ENCODE measurements around the gene ID1.

Gene ID1, protein sequence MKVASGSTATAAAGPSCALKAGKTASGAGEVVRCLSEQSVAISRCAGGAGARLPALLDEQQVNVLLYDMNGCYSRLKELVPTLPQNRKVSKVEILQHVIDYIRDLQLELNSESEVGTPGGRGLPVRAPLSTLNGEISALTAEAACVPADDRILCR

DNA sequence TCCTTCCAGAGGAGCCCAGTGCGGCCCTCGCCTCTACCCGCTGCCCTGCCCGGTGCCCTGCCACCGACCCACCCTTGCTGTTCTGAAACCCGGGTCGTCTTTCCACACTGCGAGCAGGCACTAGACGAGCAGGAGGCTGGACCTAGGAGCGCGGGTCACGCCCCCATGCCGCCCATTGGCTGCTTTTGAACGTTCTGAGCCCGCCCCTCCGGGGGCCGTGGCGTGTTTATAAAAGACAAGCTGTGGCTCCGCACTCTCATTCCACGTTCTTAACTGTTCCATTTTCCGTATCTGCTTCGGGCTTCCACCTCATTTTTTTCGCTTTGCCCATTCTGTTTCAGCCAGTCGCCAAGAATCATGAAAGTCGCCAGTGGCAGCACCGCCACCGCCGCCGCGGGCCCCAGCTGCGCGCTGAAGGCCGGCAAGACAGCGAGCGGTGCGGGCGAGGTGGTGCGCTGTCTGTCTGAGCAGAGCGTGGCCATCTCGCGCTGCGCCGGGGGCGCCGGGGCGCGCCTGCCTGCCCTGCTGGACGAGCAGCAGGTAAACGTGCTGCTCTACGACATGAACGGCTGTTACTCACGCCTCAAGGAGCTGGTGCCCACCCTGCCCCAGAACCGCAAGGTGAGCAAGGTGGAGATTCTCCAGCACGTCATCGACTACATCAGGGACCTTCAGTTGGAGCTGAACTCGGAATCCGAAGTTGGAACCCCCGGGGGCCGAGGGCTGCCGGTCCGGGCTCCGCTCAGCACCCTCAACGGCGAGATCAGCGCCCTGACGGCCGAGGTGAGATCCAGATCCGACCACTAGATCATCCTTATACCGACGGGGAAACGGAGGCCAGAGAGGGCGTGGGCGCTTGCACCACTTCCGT is at the start of gene ID1:
TSS of gene ID1 (plus strand) at position 259 of the 871 bp plus-strand sequence. CDS start at position 358, 99 bp downstream.
- DNase-seq (ENCODE audit: low spot score) = peak; percentile 98

DNA sequence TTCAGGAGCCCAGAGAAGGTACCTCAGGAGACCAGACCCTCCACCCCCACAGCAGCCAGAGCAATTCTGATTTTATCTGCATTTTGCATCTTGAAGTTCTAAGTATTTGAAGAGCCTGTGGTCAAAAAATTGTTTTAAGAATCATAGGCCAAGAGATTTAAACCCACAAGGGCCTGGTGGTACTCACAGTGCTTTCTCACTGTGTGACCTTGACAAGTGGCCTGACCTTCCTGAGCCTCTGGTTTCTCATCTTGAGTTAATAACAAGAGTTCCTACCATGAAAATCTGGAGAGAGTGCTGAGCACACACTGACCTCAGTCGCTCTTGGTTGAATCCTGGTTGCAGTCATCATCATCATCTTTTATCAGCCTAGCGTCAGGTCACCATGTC is 45.4 kb upstream of the ID1 start:
- DNase-seq (ENCODE audit: low spot score) = no peak

DNA sequence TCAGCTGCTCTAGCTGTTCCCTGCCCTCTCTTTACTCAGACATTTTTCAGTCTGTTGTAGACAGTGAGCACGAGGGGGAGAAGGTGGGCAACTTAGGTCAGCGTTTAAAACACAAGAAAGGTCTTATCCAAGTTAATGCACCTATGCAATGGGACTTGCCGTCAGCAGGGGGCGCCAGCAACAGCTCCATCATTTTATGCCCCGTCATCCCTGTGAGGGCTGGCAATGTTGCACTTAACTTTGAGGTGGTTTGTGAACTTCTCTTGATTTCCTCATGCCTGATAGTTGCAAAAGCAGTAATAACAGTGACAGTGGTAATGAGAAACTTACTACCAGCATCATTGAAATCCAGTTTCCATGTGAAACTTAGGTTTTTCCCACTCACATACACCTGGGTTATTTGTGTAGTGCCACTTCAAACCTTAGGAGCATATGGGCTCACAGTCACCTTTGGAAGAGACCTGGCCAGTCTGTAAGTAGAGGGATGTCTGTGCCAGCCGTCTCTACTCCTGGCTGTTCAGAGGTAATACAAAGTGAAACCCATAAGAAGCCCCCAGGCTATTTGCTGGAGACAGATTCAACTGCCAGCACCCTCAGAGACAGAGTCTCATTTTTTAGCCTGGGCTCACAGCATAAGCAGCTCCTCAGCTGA is 44.9 kb upstream of the ID1 start:
- DNase-seq (ENCODE audit: low spot score) = peak; percentile 64

DNA sequence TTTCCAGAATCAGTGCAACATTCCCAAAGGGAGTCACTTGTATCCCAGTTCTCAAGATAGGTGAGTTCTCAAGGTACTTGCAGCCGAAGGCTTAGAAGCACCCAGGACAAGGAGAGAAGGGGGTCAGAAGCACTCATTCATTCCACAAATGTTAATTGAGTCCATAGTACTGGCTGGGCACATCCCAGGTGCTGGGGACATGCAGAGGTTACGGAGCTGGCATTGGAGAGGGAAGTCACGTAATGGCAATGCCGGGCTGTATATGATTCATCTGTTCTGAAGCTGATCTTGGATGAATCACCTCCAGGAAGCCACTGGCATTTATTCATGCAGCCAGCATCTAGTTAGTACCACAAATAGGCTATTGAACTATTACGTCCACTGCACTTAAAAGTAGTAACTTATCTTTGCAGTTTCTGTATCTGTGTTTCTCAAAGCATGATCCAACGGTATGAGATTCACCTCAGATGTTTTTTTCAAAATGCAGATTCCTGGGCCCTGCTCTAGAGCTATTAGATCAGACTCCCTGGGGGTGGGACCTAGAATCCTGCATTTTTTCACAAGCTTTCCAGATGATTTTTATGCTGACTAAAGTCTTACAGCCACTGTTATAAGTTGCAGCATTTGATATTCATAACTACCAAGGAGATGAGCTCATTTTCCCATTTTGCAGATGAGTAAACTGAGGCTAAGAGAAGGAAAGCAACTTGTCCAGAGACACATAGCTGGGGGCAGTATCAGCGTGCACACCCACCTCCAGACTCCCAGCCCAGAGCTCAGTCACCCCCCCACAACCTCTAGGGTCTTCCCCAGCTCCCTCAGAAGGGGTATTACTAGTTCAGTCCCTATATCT is 44.1 kb upstream of the ID1 start:
- DNase-seq (ENCODE audit: low spot score) = no peak

DNA sequence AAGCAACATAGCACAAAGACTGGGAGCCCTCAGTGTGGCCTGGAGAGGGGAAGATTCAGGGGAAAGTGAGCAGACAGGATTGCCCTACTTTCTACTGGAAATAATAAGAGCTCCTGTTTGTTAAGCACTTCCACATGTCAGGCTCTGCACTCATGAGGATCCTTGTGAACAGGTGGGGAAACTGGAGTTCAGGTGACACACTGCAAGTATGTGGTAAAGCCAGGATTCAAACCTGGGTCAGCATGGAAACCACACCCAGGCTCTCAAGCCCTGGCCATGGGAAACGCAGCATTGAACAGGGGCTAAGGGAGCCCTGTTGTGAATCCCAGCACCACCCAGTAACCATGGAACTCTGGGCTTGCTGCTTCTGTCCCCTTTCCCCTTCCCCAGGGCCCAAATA is 42.8 kb upstream of the ID1 start:
- DNase-seq (ENCODE audit: low spot score) = no peak

DNA sequence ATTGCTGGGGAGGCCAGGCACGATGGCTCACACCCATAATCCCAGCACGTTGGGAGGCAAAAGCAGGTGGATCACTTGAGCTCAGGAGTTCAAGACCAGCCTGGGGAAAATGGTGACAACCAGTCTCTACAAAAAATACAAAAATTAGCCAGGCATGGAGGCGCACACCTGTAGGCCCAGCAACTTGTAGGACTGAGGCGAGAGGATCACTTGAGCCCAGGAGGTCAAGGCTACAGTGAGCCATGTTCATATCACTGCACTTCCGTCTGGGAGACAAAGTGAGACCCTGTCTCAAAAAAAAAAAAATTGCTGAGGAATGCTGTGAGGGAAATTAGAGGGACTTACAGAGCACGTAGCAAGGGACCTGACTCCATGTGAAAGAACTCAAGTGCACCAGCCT is 40.8 kb upstream of the ID1 start:
- no peak for DNase-seq (ENCODE audit: low spot score)

DNA sequence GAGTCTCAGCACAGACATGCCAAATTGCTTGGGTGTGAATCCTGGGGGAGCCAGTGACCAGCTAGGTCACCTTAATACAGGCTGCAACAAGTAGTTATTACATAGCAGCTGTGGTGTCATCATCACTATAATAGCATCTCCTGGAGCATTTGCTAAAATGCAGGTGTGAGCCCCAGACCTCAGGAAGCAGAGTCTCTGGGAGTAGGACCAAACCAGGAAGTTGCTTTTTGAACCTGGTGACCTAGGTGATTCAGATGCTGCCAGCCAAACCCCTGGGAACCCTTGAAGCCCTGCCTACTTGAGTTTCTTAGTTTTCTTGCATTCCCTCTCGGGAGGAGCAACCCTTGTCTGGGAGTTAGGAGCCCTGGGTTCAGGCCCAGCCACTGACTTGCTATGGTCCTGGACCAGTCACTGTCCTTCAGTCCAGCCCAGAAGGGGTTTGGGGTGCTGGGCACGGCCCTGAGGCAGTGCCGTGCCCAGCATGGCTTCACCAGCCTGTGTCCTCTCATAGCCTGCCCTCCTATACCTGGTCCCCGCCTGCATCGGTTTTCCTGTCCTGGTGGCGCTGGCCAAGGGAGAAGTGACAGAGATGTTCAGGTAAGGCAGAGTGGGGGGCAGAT is 39.3 kb upstream of the ID1 start:
- DNase-seq (ENCODE audit: low spot score) = no peak

DNA sequence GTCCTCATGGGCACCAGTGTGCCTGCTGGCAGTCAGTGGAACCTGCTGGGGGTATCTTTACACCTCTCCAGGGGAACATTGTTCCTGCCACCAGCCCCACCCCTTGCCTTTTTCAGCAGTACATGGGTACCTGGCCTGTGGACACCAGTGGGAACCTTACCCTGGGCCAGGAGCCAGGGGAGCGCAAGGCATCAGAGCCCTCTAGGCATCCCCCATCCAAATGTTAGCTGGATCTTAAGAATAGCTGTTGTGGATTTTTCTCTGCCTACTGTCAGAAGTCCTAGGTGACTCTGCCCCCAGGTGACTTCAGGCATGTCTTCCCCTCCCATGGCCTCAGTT is 38.8 kb upstream of the ID1 start:
- no peak for DNase-seq (ENCODE audit: low spot score)

DNA sequence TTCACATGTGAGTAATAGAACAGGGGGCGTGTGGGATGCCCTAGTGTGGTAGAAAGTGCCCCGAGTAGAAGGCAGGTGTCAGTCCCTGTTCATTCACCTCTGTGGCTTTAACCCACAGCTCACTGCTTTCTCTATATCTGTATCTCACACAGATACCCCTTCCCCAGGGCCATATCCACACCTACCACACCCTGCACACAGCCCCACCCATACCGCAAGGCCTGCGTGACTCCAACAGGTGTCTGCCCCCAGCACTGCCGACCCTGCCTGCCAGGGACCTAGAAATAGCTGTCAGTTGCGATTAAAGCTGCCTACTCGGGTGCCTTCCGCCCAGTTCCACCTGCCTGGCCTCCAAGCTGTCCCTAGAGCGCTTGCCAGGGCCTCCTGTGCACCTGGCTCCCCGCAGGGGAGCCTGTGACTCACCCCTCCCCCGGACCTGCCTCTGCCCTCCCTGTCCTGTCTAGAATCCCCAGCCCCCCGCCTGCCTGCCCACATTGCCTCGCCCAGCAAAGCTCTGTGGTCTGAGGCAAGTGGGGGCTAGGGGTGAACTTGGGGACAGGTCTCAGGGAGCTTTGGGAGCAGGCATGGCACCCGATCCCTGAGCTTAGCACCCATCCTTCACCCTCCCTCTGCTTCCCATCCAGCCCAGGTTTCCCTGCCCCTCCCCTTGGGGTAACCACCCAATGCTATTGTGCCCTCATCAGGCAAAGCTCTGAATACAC is 38.3 kb upstream of the ID1 start:
- no peak for DNase-seq (ENCODE audit: low spot score)

DNA sequence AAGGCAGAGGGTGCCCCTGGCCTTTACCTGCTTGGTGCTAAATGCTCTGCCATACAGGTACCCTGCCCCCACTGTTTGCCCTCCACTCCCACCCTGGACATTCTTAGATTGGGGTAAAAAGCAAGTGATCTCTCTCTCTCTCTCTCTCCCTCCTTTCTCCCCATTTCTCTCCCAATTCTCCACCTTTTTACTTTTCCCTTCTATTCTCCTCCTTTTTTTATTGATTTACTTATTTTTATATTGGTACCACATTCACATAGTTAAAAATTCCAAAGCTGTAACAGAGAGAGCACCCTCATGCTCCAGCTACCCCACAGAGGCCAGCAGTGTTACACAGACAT is 37.7 kb upstream of the ID1 start:
- no peak for DNase-seq (ENCODE audit: low spot score)

DNA sequence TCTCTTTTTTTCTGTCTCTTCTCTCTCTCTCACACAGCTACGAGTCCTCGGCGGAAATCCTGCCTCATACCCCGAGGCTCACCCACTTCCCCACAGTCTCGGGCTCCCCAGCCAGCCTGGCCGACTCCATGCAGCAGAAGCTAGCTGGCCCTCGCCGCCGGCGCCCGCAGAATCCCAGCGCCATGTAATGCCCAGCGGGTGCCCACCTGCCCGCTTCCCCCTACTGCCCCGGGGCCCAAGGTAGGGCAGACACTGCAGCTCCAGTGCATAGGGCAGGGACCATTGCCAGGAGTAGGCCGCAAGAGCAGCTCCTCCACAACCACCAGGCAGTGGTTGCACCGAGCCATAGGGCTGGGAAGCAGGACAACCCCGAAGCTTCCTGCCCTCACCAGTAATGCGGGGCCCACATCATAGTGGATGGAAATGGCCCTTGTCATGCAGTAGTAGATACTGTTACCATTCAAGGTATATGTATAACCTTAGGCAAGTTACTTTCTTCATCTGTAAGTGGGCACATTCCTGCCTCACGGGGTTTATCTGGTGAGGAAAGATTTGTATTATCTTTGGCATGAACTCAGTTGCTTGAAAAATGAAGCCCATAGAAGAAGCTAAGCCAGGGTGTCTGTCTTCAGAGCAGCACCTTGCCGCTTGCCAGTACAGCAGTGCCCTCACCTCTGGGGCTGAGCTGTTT is 36.9 kb upstream of the ID1 start:
- no peak for DNase-seq (ENCODE audit: low spot score)

DNA sequence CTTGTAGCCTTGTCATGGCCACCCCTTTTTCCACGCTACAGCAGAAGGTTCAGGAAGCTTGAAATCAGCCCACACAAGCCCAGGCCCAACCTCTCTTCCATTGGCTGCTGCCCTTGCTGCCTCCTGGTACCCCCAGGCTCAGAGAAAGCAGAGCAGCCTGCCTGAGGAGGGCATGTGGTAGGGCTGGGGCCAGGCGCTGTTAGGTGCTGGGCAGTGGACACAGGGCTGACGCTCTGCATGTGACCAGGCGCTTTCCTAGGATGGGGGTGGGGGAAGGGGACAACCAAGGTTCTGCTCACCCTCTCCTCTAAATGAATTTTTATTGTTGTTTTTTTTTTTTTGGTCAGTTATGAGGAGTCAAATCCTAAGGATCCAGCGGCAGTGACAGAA is 36.3 kb upstream of the ID1 start:
- DNase-seq (ENCODE audit: low spot score) = no peak

DNA sequence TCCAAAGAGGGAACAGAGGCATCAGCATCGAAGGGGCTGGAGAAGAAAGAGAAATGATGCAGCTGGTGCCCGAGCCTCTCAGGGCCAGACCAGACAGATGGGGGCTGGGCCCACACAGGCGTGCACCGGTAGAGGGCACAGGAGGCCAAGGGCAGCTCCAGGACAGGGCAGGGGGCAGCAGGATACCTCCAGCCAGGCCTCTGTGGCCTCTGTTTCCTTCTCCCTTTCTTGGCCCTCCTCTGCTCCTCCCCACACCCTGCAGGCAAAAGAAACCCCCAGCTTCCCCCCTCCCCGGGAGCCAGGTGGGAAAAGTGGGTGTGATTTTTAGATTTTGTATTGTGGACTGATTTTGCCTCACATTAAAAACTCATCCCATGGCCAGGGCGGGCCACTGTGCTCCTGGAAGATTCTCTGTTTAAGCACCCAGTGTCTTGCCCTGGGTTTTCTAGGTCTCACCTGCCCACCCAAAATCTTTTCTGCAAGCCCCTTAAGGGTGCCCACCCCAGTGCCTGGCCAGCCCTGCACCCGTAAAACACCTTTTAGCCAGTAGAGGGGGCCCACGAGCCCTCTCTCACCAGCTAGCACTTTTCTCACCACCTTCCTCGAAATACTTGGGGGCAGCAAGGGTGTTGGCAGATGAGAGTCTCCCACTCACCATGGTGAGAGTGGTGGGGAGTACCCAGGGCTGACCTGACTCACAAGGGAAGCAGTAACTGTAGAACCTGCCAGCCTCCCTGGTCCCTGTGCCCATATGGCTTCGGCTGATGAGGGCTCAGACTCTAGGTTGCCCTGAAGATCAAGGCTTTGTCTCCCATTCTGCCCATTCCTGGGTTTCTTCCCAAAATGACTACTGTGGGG is 35.7 kb upstream of the ID1 start:
- peak; percentile 63 for DNase-seq (ENCODE audit: low spot score)

DNA sequence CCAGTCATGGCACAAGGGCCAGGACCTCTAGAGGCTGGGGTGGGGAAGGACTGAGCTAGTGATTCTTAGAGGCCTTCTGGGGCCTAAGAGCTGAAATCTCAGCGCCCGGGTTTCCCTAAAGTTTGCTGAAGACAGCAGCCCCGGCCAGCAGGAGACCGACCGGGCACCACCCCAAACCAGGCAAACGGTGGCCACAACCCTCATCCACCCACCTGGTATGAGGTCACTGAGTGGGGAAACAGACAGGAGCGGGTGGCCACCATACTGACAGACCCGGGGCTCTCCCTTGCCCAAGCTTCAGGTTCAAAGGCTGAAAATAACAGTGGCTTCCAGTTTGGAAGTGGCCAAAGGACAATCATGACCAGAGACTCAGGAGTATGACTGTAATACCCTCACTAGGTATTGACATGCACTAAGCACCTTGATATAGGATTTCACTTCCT is 35.0 kb upstream of the ID1 start:
- DNase-seq (ENCODE audit: low spot score) = no peak

DNA sequence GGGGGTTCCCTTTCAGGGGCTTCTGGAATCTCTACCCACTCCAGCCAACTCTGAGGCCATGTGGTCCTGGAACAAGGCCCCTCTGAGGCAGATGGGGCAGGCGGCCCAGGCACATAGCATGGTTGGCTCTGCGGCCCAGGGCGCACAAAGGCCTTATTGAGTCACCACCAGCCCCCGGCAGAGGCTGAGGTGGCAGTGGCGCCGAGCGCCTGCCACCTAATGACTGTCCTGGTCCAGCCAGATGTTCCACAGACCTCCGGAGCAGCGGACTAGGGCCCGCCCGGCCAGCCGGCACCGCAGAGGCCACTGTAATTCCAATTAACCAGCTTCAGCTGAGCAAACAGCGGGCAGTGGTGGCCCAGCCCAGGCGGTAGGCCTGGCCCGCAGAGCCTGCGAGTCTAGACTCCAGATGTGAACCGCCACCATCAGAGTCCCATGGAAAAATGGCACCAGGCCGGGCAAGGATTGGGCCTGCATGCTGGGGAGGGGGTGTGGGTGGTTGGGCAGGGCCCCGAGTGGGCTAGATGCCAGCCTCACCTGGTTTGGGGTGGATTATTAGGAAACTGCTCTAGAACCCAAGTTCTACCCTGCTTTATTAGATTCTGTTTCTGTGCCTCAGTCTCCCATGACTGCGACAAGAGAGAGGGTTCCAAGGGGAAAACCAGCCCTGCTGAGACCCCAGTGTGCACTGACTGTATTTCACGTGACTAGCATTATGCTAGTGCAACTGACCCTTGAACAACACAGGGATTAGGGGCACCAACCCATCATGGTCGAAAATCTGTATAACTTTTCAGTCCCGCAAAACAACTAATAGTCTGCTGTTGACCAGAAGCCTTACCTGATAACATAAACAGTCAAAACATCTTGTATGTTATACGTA is 34.1 kb upstream of the ID1 start:
- DNase-seq (ENCODE audit: low spot score) = peak; percentile 96

DNA sequence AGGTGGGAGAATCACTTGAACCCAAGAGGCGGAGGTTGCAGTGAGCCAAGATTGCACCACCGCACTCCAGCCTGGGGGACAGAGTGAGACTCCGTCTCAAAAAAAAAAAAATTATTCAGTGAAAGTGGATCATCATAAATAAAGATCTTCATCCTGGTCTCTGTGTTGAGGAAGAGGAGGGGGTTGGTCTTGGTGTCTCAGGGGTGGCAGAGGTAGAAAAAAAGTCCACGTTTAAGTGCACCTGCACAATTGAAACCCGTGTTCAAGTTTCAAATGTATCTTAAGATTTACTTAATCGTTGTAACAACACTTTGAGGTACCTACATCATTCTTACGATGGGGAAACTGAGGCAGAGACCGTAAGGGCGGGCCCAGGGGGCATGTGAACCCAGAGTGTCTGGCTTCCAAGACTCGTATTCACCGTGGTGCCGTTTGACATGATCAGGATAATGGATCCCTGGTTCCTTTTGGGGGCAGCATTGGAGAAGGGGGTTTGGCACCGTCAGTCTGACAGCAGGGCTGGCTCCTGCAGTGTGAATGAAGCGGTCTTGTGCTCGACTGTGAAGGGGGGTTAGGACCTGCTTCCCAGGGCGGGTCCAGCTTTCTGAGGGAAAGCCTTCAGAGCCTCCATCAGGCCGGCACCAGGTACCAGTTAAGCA is 32.9 kb upstream of the ID1 start:
- no peak for DNase-seq (ENCODE audit: low spot score)

DNA sequence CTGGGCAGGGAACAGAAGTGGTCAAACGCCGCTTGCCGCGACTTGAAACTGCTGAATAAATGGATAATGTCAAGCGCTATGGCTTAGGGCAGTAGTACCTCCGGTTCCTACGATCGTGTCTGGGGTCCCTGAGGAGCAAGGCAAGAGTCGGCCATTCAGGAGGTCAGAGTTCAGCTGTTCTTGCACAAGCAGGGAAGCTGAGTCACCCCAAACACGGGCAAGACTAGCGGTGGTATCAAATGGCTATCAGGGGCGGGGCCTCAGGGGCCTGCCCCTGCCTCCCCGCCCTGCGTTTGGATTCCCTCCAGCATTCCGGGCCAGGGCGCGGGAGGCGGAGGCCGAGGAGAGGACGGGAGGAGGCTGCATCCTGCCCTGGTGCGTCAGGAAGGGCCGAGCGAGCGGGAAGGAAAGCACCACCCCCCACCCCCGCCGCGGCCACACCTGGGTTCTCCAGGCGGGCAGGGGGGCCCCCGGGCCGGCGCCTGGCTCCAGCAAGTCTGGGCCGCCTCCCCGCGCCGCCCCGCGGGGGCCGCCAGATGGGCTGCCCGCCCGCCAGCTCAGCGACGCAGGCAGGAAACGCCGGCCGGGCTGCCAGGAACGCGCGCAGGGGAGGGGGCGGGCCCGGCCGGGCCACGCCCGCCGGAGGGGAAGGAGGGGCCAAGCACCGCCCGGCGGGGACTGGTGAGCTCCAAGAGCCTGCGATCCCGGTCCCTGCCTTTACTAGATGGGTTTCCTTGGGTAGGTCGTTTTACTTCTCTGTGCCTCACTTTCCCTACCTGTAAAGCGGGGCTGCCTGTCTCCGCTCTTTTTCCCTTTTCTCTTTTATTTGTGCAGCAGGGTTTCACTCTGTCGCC is 32.2 kb upstream of the ID1 start:
- DNase-seq (ENCODE audit: low spot score) = peak; percentile 91
